Measurements from ENCODE around the gene LEUTX.

LEUTX gene

GRCh38 chr19:39765091-39766076 lies 13.3 kb upstream of the LEUTX start:
- no peaks in the 10 kb centered on the region for H3K4me1 ChIP-seq
- no peaks in the 10 kb centered on the region for H3K36me3 ChIP-seq
- DNase-seq = peak; percentile 68
- TF ChIP-seq CTCF (IDR thresholded peaks at IDR 0.05; ENCODE audit: low read depth, low read length) = peak; percentile 94
- H3K4me3 ChIP-seq (ENCODE audit: low read depth, low read length) = no peak overlapping the region
- 0 out of 2 replicates have a peak, but pooled peaks cover 3% of the 10 kb centered on the region for H3K27me3 ChIP-seq
- H3K9me3 ChIP-seq = peaks cover 8% of the 10 kb centered on the region

DNA sequence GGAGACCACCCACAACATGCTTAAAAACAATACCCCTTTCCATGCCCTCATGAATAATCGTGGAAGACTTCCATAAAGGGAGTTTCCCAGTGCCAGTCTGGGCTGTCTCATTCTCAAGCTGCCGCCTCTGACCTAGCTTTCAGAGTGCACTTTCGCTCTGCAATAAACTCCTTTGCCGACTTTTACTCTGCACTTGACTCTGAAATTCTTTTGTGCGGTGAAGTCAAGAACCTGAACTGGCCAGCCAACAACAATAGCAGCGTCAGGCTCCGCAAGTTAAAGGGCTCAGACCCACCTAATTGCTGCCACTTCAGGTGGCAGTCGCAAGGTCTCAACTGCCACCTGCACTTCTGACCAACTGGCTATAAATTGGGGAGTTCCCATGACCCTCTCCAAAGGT lies 10.3 kb upstream of the LEUTX start:
- Histone ChIP-seq H3K36me3 (no peaks in the 10 kb centered on the region), H3K9me3 (peaks cover 8% of the 10 kb centered on the region), H3K4me3 (ENCODE audit: low read depth, low read length) (no peak overlapping the region), H3K27me3 (peaks cover 18% of the 10 kb centered on the region), H3K4me1 (no peaks in the 10 kb centered on the region)
- DNase-seq = no peak
- no peak for TF ChIP-seq CTCF (IDR thresholded peaks at IDR 0.05; ENCODE audit: low read depth, low read length)

GRCh38 chr19:39768786-39769185 lies 9.9 kb upstream of the LEUTX start:
- DNase-seq = no peak
- no peak for TF ChIP-seq CTCF (IDR thresholded peaks at IDR 0.05; ENCODE audit: low read depth, low read length)
- H3K4me1 ChIP-seq = no peaks in the 10 kb centered on the region

DNA sequence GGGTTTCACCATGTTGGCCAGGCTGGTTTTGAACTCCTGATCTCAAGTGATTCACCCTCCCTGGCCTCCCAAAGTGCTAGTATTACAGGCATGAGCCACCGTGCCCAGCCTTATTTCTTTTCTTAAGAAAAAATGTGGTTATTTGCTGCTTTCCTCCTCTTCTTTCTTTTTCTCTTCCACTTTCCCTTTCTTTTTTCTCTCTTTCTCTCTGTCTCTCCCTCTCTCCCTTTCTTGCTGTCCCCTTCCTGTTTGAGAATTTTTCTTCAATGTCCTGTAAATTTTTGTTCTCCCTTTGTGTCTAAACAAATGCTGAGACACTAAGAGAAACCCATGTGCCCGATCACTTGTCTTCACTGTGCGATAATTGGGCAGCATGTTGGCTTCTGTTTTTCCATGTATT lies 2.2 kb downstream of the LEUTX start:
- no peak for DNase-seq
- no peak for TF ChIP-seq CTCF (IDR thresholded peaks at IDR 0.05; ENCODE audit: low read depth, low read length)
- H3K9me3 ChIP-seq = no peaks in the 10 kb centered on the region
- H3K4me3 ChIP-seq (ENCODE audit: low read depth, low read length) = no peak overlapping the region
- H3K4me1 ChIP-seq = no peaks in the 10 kb centered on the region
- no peaks in the 10 kb centered on the region for H3K36me3 ChIP-seq
- peaks cover 48% of the 10 kb centered on the region for H3K27me3 ChIP-seq

More at GRCh38 chr19:39768786-39769185, 9.9 kb upstream of the LEUTX start:
- Histone ChIP-seq H3K4me3 (ENCODE audit: low read depth, low read length) (no peak overlapping the region), H3K36me3 (no peaks in the 10 kb centered on the region), H3K9me3 (peaks cover 8% of the 10 kb centered on the region), H3K27me3 (peaks cover 20% of the 10 kb centered on the region)

GRCh38 chr19:39788244-39788643 lies 9.6 kb downstream of the LEUTX start:
- Histone ChIP-seq H3K36me3 (no peaks in the 10 kb centered on the region), H3K9me3 (no peaks in the 10 kb centered on the region; the same call in 1 of the 2 replicates), H3K27me3 (0 out of 2 replicates have a peak, but pooled peaks cover 5% of the 10 kb centered on the region), H3K4me3 (ENCODE audit: low read depth, low read length) (no peak overlapping the region), H3K4me1 (no peaks in the 10 kb centered on the region)
- DNase-seq = no peak
- no peak for TF ChIP-seq CTCF (IDR thresholded peaks at IDR 0.05; ENCODE audit: low read depth, low read length)

DNA sequence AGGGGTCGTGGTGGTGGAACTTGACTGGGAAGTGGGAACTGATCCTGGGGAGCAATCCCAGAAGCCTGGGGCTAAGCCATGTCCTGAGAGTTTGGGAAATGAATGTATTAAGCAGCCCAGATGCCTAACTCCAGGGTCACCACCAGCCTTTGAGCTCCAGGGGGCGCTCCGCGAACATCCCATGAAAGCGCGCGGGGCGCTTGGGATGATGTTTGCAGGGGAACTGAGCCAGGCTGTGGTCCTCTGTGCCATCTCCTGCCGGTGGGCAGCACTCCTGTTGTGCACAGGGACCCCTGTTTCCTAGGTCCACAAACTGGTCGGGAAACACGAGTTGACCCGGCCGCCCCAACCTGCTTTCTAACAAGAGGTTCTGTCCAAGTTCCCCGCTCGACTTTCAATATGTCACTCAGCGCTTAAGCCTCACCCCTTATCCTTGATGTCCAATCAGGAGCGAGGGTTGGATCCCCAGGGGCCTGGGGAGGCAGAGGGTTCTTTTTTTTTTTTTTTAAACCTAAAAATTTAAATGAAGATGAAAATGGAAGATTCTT lies 14.4 kb downstream of the LEUTX start:
- peak; percentile 95 for TF ChIP-seq CTCF (IDR thresholded peaks at IDR 0.05; ENCODE audit: low read depth, low read length)
- H3K27me3 ChIP-seq = peaks cover 19% of the 10 kb centered on the region; the same call in 1 of the 2 replicates
- H3K36me3 ChIP-seq = no peaks in the 10 kb centered on the region
- peak overlapping the region; percentile 68 for H3K4me3 ChIP-seq (ENCODE audit: low read depth, low read length)
- no peaks in the 10 kb centered on the region for H3K4me1 ChIP-seq
- DNase-seq = peak; percentile 82
- H3K9me3 ChIP-seq = no peaks in the 10 kb centered on the region

Measured in BE2C (cell line).